G401 (cell line): ENCODE results near the gene ALMS1. TPM values are rescaled to one million over a fixed set of nuclear protein-coding genes. Genes with fewer than 3 reads are reported as not detected.
"Not testable (repeated sequence)": the region's sequence is repeated elsewhere in the genome, so short reads cannot be mapped to it uniquely, and the experiment has no call there.

ENCODE experiments used
- DNase-seq: peaks from one replicate; pipeline ENCODE4 v3.0.0-alpha.2; 2015; ENCODE audit warnings: low spot score
- in situ Hi-C: cut with HindIII; loops from 2 replicates; pipeline ENCODE4 v1.10.0; 2016; ENCODE audit warnings: low sequenced_read_pairs, mixed read lengths
- total RNA-seq: library from RNA; depleted of rRNA; stranded (reverse); fragments of >200 nt; shearing (Covaris generic); gene quantifications from 2 replicates; pipeline ENCODE4 v1.2.3, GENCODE V29; 2014

ALMS1 gene
- total RNA-seq, 1 experiment from 2014 or later, result 36.2 TPM

DNA sequence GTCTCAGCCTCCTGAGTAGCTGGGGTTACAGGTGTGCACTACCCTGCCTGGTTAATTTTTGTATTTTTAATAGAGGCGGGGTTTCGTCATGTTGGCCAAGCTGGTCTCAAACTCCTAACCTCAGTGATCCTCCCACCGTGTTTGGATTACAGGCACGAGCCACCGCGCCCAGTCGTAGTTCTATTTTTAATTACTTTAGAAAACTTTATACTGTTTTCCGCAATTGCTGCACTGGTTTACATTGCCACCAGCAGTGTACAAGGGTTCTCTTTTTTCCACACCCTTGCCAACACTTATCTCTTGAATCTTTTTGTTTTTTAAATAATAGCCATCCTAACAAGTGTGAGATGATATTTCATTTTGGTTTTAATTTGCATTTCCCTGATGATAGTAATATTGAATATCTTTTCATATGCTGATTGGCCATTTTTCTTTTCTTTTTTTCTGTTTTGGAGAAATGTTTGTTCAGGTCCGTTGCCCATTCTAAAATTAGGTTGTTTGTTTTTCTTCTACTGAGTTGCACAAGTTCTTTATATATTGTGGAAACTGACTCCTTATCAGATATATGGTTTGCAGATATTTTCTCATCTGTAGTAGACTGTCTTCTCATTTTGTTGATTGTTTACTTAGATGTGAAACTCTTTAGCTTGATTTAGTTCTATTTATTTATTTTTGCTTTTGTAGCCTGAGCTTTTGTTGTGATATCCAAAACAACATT lies 16.9 kb downstream of the ALMS1 start:
- DNase-seq, result no peak
- in situ Hi-C loops, result no loop called here

DNA sequence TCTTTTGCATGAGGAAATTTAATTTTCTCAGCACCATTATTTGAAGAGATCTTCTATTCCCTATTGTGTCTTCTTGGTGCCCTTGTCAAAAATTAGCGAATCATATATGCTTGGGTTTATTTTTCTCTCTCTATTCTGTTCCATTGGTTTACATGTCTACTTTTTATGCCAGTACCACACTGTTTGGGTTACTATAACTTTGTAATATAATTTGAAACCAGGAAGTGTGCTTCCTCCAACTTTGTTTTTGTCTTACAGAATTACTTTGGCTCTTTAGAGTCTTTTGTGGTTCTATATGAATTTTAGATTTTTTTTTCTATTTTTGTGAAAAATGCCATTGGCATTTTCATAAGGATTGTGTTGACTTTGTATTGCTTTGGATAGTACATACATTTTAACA lies 17.6 kb downstream of the ALMS1 start:
- in situ Hi-C loops, result no loop called here
- DNase-seq, result no peak

DNA sequence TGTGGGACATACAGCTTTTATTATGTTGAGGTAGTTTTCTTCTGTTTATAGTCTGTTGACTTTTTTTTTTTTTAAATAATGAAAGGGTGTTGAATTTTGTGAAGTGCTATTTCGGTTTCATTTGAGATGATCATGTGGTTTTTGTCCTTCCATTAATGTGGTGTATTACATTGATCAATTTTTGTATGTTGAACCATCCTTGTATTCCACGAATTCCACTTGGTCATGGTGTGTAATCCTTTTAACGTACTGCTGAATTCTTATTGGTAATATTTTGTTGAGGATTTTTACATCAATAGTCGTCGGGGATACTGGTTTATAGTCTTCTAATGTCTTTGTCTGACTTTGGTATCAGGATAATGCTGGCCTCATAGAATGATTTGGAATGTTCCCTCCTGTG lies 18.8 kb downstream of the ALMS1 start:
- DNase-seq, result no peak
- in situ Hi-C loops, result no loop called here

DNA sequence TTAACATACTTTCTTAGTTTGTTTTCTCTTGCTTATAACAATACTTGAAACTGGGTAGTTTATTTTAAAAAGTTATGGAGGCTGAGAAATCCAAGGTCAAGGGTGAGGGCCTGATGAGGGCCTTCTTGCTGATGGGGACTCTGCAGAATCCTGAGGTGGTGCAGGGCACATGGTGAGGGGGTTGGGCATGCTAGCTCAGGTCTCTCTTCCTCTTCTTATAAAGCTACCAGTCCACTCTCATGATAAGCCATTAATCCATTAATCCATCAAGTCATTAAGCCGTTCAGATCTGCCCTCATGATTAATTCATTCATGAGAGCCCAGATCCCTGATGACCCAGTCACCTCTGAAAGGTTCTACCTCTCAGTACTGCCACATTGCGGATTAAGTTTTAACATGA lies 21.4 kb downstream of the ALMS1 start:
- no peak for DNase-seq
- in situ Hi-C loops, result no loop called here

DNA sequence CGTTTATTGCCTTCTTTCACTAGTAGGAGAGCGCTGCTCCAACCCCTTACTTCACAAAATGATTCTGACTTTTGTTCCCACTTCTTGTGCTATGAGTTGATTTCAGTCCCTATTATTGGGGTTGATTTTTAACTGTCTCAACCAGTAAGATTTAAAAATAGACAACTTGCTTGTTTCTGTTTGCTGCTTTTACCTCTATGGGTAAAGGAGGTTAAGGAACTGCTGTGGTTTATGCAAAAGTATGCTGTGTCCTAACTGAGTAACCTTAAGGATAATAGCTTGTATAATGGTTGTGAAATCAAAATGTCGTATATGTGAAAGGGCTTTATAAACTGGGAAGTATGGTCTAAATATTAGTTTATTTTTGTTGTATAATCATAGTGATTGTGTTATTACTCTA lies 22.6 kb downstream of the ALMS1 start:
- in situ Hi-C loops, result no loop called here
- no peak for DNase-seq

DNA sequence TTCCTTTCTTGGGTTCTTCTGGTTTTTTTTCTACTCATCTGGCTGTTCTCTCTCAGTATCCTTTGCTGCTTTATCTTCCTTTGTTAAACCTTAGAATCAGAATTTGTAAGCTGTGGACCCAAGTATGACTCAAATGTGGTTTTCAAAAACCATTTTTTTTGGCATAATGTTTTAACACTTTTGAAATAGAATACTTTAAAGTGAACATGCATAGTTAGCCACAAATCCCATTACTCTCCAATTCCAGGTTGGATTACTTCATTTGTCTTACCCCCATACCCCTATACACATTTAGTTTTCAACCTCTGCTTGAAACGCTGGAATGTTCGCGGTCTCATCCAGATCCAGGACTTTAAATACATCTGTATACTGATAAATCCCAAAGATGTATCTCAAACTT lies 29.1 kb downstream of the ALMS1 start:
- no peak for DNase-seq
- in situ Hi-C loops, result no loop called here

DNA sequence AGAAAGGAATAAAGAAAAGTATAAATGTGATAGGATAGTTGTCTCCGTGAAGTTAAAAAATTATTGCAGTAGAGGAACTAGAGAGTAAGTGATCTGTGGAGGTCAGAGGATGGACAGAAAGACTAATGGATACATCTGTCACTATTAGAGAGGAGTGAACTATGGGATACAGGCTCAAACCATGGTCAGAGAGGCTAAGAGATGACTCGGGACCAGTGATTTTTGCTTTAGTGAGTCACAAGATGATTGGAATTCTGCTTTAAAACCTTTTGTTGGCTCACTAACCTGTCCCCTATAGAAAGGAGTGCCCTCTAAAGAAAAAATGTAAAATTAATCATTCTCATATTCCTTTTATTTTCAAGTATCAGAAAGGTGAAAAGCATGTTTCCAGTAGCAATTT lies 30.3 kb downstream of the ALMS1 start:
- DNase-seq, result no peak
- in situ Hi-C loops, result no loop called here

DNA sequence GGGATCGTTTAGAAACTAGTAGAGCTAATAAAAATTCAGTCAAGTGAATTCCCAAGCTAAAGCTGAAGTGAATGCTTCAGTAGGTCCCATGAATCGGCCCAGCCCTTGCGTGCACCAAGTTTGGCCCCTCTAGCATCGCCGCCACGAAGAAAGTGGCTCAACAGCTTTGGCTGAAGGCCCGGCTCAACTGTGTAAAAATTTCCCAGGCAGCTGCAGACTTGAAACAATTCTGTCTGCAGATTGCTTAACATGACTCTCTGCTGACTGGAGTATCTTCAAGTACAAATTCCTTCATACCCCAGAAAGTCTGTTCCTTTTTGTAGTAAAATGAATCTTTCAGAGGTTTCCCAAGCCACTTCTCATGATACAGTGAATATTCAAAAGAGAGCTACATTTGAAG lies 32.7 kb downstream of the ALMS1 start:
- peak; percentile 47 for DNase-seq
- in situ Hi-C loops, result no loop called here

DNA sequence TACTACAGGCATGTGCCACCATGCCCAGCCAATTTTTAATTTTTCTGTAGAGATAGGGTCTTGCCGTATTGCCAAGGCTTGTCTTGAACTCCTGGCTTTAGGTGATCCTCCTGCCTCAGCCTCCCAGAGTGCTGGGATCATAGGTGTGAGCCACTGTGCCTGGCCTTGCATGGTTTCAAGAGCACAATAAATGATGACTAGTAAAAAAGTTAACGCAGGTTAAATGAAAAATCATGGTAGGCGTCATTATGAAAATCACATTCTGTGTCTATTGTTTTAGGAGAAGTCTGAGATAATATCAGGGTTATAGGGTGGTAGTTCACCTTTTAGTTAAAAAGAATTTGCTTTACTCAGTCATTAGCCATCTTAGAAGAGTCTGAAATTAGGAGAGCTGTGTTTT lies 38.3 kb downstream of the ALMS1 start:
- in situ Hi-C loops, result no loop called here
- no peak for DNase-seq

DNA sequence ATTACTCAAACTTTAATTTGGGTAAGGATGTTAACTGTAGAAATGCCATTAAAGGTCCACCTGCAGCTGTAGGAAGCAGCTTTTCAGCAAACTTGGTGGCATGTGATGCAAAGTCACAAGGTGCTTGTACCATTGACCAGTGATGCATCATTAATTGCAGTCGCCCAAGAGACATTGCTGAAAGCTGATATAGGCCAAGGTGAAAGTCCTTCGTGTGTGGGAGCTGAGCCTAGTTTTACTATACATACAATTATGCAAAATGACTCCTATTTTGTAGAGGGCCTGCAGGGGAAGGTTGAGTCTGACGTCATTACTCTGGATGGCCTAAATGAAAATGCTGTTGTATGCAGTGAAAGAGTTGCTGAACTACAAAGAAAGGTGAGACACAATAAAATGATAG lies 40.5 kb downstream of the ALMS1 start:
- no peak for DNase-seq
- in situ Hi-C loops, result no loop called here

DNA sequence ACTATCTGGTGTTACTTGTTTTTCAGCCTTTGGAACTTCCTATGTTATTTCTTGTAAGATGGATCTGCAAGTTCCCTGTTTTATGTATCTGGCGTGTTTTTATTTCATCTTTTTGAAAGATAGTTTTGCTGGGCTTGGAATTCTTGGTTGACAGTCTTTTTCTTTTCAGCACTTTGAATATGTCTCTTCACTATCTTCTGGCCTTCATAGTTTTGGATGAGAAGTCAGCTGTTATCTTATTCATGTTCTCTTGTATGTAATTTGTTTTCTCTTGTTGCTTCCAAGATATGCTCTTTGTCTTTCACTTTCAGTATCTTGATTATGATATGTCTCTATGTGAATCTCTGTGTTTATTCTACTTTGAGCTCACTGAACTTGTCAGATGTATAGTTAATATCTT lies 50.4 kb downstream of the ALMS1 start:
- DNase-seq, result no peak
- in situ Hi-C loops, result no loop called here

DNA sequence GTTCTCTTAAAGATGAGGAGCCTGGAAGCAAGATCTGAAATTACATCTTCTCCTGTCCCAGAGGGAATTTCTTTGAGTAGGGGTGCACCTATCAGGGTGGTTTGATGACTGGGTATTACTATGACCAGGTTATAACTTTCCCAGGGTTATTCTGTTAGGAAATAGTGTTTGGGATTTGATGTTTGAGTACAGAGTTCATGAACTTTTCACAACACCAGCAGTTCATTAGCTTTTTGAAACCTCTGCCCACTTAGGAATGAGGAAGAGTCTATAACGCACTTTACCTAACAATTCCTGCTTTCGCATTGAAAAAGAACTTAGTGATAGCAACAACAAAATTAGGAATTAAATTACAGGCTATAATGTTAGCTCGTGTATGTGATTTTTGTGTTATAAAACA lies 58.6 kb downstream of the ALMS1 start:
- in situ Hi-C loops, result no loop called here
- DNase-seq, result no peak

DNA sequence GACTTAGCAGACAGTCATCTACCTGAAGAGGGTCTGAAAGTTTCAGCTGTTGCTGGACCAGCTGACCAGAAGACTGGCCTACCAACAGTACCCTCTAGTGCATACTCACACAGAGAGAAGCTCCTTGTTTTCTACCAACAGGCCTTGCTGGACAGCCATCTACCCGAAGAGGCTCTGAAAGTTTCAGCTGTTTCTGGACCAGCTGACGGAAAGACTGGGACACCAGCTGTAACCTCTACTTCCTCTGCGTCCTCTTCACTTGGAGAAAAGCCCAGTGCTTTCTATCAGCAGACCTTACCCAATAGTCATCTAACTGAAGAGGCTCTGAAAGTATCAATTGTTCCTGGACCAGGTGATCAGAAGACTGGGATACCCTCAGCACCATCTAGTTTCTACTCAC lies 63.2 kb downstream of the ALMS1 start:
- in situ Hi-C loops, result no loop called here
- no peak for DNase-seq

DNA sequence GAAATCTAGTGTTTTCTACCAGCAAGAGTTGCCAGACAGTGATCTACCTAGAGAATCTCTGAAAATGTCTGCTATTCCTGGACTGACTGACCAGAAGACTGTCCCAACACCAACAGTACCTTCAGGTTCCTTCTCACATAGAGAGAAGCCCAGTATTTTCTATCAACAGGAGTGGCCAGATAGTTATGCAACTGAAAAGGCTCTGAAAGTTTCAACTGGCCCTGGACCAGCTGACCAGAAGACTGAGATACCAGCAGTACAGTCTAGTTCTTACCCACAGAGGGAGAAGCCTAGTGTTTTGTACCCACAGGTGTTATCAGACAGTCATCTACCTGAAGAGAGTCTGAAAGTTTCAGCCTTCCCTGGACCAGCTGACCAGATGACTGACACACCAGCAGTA lies 63.8 kb downstream of the ALMS1 start:
- in situ Hi-C loops, result no loop called here
- no peak for DNase-seq

DNA sequence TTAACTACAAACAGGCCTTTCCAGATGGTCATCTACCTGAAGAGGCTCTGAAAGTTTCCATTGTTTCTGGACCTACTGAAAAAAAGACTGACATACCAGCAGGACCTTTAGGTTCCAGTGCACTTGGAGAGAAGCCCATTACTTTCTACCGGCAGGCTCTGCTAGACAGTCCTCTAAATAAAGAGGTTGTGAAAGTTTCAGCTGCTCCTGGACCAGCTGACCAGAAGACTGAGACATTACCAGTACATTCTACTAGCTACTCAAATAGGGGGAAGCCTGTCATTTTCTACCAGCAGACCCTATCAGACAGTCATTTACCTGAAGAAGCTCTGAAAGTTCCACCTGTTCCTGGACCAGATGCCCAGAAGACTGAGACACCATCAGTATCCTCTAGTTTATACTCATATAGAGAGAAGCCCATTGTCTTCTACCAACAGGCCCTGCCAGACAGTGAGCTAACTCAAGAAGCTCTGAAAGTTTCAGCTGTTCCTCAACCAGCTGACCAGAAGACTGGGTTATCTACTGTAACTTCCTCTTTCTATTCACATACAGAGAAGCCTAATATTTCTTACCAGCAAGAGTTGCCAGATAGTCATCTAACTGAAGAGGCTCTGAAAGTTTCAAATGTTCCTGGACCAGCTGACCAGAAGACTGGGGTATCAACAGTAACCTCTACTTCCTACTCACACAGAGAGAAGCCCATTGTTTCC lies 65.8 kb downstream of the ALMS1 start:
- DNase-seq, result no peak
- in situ Hi-C loops, result no loop called here

DNA sequence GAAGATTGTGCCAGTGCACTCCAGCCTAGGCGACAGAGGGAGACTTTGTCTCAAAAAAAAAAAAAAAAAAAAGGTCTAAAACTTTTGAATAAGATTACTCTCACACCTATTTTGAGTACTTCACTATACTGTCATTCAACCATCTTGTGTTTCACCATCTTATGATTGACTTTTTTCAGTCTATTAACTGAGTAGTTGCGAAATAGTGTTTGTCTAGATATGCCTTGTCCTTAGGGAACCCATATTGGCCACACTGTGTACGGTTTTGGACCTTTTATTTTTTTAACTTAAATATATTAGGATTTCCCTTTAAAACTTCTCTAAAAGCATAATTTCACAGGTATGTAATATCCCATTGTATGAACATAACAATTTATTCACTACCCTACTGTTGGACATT lies 72.3 kb downstream of the ALMS1 start:
- in situ Hi-C loops, result no loop called here
- no peak for DNase-seq

DNA sequence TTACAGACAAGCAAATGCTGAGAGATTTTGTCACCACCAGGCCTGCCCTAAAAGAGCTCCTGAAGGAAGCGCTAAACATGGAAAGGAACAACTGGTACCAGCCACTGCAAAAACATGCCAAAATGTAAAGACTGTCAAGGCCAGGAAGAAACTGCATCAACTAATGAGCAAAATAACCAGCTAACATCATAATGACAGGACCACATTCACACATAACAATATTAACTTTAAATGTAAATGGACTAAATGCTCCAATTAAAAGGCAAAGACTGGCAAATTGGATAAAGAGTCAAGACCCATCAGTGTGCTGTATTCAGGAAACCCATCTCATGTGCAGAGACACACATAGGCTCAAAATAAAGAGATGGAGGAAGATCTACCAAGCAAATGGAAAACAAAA lies 76.8 kb downstream of the ALMS1 start:
- DNase-seq, in situ Hi-C loops: not testable (repeated sequence)

DNA sequence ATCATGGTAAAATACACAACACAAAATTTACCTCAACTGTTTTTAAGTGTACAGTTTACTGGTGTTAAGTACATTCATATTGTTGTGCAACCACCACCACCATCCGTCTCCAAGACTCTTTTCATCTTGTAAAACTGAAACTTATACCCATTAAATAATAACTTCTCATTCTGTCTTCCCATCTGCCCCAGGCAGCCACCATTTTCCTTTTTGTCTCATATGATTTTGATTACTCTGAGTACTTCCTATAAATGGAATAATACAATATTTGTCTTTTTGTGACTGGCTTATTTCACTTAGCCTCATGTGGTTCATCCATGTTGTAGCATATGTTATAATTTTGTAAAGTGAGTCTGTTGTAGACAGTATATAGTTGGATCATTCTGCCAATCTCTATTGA lies 82.7 kb downstream of the ALMS1 start:
- in situ Hi-C loops, result no loop called here
- no peak for DNase-seq

DNA sequence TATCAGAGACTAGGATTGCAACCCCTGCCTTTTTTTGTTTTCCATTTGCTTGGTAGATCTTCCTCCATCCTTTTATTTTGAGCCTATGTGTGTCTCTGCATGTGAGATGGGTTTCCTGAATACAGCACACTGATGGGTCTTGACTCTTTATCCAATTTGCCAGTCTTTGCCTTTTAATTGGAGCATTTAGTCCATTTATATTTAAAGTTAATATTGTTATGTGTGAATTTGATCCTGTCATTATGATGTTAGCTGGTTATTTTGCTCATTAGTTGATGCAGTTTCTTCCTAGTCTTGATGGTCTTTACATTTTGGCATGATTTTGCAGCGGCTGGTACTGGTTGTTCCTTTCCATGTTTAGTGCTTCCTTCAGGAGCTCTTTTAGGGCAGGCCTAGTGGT lies 98.2 kb downstream of the ALMS1 start:
- in situ Hi-C loops, DNase-seq: not testable (repeated sequence)

DNA sequence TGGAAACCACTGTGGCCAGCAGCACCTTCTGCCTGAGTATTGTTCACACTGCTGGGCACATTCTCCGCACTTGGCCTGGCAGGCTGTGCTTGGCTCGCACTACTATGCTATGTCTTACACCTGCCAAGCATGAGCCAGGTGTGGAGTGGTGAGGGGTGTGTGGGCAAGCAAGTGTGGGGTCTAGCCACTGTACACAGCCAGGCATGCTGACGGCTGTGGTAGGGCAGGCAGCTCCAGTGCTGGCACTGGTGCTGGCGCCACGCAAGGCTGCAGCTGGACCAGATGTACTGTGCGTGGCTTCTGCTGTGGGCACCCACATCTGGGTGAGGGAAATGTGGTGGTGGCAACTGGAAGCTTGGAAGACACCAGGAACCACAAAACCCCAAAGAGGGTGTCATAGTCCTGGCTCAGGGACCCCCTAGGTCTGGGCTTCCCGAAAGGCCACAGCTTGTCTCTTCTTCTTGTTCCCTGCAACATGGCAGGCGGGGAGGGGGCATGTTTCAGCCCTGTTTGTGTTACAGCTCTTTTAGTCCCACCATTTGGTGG lies 101.5 kb downstream of the ALMS1 start:
- in situ Hi-C loops, result no loop called here

DNA sequence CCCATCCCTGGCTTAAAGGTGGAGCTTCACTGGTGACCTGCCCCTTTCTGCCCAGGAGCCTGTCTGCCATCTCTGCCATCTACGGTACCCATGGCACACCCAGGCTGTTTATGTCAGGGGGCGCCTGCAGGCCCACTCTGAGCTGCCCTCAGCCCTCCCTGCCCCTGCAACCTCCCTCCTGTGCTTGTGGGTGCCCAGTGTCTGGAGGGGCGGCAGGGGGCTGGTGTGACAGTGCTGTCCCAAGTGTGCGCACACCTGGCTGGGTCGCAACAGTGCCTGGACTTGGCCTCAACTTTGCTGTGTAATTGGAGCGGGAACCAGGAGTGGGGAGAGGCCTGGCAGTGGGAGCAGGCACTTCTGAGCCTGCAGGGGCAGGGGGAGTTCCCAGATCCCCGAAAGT lies 102.4 kb downstream of the ALMS1 start:
- in situ Hi-C loops, result no loop called here
- DNase-seq, result no peak

More for the DNA sequence above, 101.5 kb downstream of the ALMS1 start:
- no peak for DNase-seq
